ENCODE measurements around the gene RELL1.

DNA sequence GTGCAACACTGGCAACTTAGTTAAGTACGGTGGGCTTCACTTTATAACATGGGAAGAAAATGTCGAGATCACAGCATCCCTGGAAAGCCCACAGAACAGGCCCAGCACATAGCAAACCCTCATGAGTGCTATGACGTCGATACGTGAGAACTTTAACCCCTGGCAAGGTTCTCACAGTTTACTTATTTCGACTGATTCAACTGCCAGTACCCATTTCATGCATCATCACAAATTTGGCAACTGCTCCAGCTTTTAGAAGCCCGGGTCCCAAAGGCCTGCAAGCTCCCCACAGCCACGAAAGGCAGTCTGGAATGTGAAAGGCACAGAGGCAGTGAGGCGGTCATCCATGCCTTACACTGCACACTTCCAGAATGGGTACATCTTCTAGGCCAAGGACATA, 41.2 kb downstream of the RELL1 start:
- TF ChIP-seq, protein P1, sequence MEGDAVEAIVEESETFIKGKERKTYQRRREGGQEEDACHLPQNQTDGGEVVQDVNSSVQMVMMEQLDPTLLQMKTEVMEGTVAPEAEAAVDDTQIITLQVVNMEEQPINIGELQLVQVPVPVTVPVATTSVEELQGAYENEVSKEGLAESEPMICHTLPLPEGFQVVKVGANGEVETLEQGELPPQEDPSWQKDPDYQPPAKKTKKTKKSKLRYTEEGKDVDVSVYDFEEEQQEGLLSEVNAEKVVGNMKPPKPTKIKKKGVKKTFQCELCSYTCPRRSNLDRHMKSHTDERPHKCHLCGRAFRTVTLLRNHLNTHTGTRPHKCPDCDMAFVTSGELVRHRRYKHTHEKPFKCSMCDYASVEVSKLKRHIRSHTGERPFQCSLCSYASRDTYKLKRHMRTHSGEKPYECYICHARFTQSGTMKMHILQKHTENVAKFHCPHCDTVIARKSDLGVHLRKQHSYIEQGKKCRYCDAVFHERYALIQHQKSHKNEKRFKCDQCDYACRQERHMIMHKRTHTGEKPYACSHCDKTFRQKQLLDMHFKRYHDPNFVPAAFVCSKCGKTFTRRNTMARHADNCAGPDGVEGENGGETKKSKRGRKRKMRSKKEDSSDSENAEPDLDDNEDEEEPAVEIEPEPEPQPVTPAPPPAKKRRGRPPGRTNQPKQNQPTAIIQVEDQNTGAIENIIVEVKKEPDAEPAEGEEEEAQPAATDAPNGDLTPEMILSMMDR (IDR thresholded peaks at IDR 0.05; ENCODE audit: low read depth, low read length, poor library complexity, severe bottlenecking), result no peak
- no peak for TF ChIP-seq EZH2phosphoT487 (IDR thresholded peaks at IDR 0.05; ENCODE audit: borderline replicate concordance, low read length)
